Activated gamma-delta T cell treated with Interleukin-2 at 50 U/mL for 16 hours (primary cell): Measurements from ENCODE around the gene LIN9.
"Not testable (repeated sequence)": the region's sequence is repeated elsewhere in the genome, so short reads cannot be mapped to it uniquely, and the experiment has no call there.

Experiments
- DNase-seq: peaks from one replicate; pipeline ENCODE4 v3.0.0-alpha.2; 2020

LIN9 gene

GRCh38 chr1:226268421-226269124 is 40.4 kb downstream of the LIN9 start:
- DNase-seq: no peak

GRCh38 chr1:226261818-226262217 is 47.1 kb downstream of the LIN9 start:
- no peak for DNase-seq

GRCh38 chr1:226255380-226255779 is 53.6 kb downstream of the LIN9 start:
- DNase-seq: no peak

- no peak for DNase-seq
These were observed 55.0 kb downstream of the LIN9 start for GRCh38 chr1:226253933-226254332.

- DNase-seq: not testable (repeated sequence)
These were observed 56.1 kb downstream of the LIN9 start for GRCh38 chr1:226252841-226253240.

GRCh38 chr1:226250511-226250910 is 58.5 kb downstream of the LIN9 start:
- no peak for DNase-seq

- no peak for DNase-seq
These were observed 60.2 kb downstream of the LIN9 start for GRCh38 chr1:226248796-226249195.

GRCh38 chr1:226248091-226248490 is 60.9 kb downstream of the LIN9 start:
- DNase-seq: no peak

GRCh38 chr1:226239421-226239820 is 69.5 kb downstream of the LIN9 start:
- no peak for DNase-seq

- no peak for DNase-seq
These were observed 72.1 kb downstream of the LIN9 start for GRCh38 chr1:226236826-226237225.

- no peak for DNase-seq
These were observed 75.2 kb downstream of the LIN9 start for GRCh38 chr1:226233806-226234205.

- DNase-seq: no peak
These were observed 75.7 kb downstream of the LIN9 start for GRCh38 chr1:226233293-226233692.

GRCh38 chr1:226226601-226227000 is 82.4 kb downstream of the LIN9 start:
- DNase-seq: no peak

- no peak for DNase-seq
These were observed 85.1 kb downstream of the LIN9 start for GRCh38 chr1:226223786-226224244.

GRCh38 chr1:226223157-226223785 is 85.7 kb downstream of the LIN9 start, which contains the start of gene MIXL1:
Gene MIXL1, plus strand, starts transcription at chr1:226223664. Its CDS starts 18 bp downstream, at chr1:226223682.
- DNase-seq: no peak

- DNase-seq: no peak
These were observed 86.3 kb downstream of the LIN9 start for GRCh38 chr1:226222686-226223085.

- no peak for DNase-seq
These were observed 88.3 kb downstream of the LIN9 start for GRCh38 chr1:226220473-226221189.

- no peak for DNase-seq
These were observed 91.7 kb downstream of the LIN9 start for GRCh38 chr1:226217273-226217672.

- no peak for DNase-seq
These were observed 92.9 kb downstream of the LIN9 start for GRCh38 chr1:226216056-226216455.

GRCh38 chr1:226215239-226215638 is 93.7 kb downstream of the LIN9 start:
- DNase-seq: no peak

GRCh38 chr1:226212545-226212944 is 96.4 kb downstream of the LIN9 start:
- no peak for DNase-seq

GRCh38 chr1:226211181-226211821 is 97.7 kb downstream of the LIN9 start:
- no peak for DNase-seq

GRCh38 chr1:226210571-226211176 is 98.3 kb downstream of the LIN9 start:
- DNase-seq: no peak
